Neural progenitor cell (in vitro differentiated cells): Measurements from ENCODE around the gene PFKFB4. TPM values are rescaled to one million over a fixed set of nuclear protein-coding genes. Genes with fewer than 3 reads are reported as not detected.
A peak's percentile ranks its signal among the peaks of the same experiment; 100 is the strongest.

Experiments used
- DNase-seq: peaks from one replicate; pipeline ENCODE4 v3.0.0-alpha.2; 2016; ENCODE audit warnings: low spot score
- H2AFZ ChIP-seq: fragments of 200-600 bp; sonication (generic); replicated peaks from 2 replicates; pipeline ENCODE4 v1.6.1; 2016; ENCODE audit warnings: antibody characterized with exemption
- H3F3A ChIP-seq: fragments of 200-600 bp; sonication (generic); 2 replicates; pipeline ENCODE4 v1.6.1; 2016; ENCODE audit warnings: antibody characterized with exemption, low read depth
- H3K27ac ChIP-seq: fragments of 200-600 bp; sonication (generic); 2 replicates; pipeline ENCODE4 v1.5.1; 2016; ENCODE audit warnings: mild to moderate bottlenecking
- H3K27me3 ChIP-seq: fragments of 200-600 bp; sonication (generic); 2 replicates; pipeline ENCODE4 v1.6.1; 2016; ENCODE audit warnings: mild to moderate bottlenecking, moderate library complexity
- H3K36me3 ChIP-seq: fragments of 200-600 bp; sonication (generic); 2 replicates; pipeline ENCODE4 v1.5.1; 2016
- H3K4me1 ChIP-seq: fragments of 200-600 bp; sonication (generic); 2 replicates; pipeline ENCODE4 v1.6.1; 2016; ENCODE audit warnings: mixed run types
- H3K4me2 ChIP-seq: fragments of 200-600 bp; sonication (generic); 2 replicates; pipeline ENCODE4 v1.6.1; 2016
- H3K4me3 ChIP-seq: fragments of 200-600 bp; sonication (generic); 2 replicates; pipeline ENCODE4 v1.5.1; 2016
- H3K79me2 ChIP-seq: fragments of 200-600 bp; sonication (generic); 2 replicates; pipeline ENCODE4 v1.6.1; 2016; ENCODE audit warnings: low read depth
- H3K9ac ChIP-seq: fragments of 200-600 bp; sonication (generic); 2 replicates; pipeline ENCODE4 v1.6.1; 2016
- H3K9me3 ChIP-seq: fragments of 200-600 bp; sonication (generic); 2 replicates; pipeline ENCODE4 v1.5.1; 2016; ENCODE audit warnings: low read depth
- H4K20me1 ChIP-seq: fragments of 200-600 bp; sonication (generic); 2 replicates; pipeline ENCODE4 v1.6.1; 2016; ENCODE audit warnings: low read depth
- H3K27ac Mint-ChIP-seq: 3 replicates; pipeline ENCODE4 v1.8.0; 2021; ENCODE audit warnings: mixed read lengths
- H3K27me3 Mint-ChIP-seq: 2 replicates; pipeline ENCODE4 v1.8.0; 2022; ENCODE audit warnings: low read depth, mild to moderate bottlenecking, inconsistent platforms, moderate library complexity, mixed read lengths; ENCODE audit not compliant: insufficient read depth
- H3K36me3 Mint-ChIP-seq: 3 replicates; pipeline ENCODE4 v1.8.0; 2021; ENCODE audit warnings: mixed read lengths
- H3K4me1 Mint-ChIP-seq: 3 replicates; pipeline ENCODE4 v1.8.0; 2021; ENCODE audit warnings: mixed read lengths
- H3K4me3 Mint-ChIP-seq: 3 replicates; pipeline ENCODE4 v1.8.0; 2021; ENCODE audit warnings: mild to moderate bottlenecking, moderate library complexity, mixed read lengths
- H3K9me3 Mint-ChIP-seq: 3 replicates; pipeline ENCODE4 v1.8.0; 2020; ENCODE audit warnings: mixed read lengths
- EZH2 ChIP-seq: fragments of 200-600 bp; sonication (generic); IDR thresholded peaks from 2 replicates; pipeline ENCODE4 v1.6.1; 2017; ENCODE audit warnings: antibody characterized with exemption, mild to moderate bottlenecking, moderate library complexity
- EZH2phosphoT487 ChIP-seq: fragments of 200-600 bp; sonication (generic); IDR thresholded peaks from 2 replicates; pipeline ENCODE4 v1.6.1; 2017; ENCODE audit warnings: antibody characterized with exemption
- total RNA-seq: library from RNA; depleted of rRNA; stranded (reverse); fragments of >200 nt; gene quantifications from 2 replicates; pipeline ENCODE4 v1.2.3, GENCODE V29; 2015; ENCODE audit warnings: low replicate concordance
- TF ChIP-seq, protein P1 (sequence below): fragments of 200-600 bp; sonication (generic); IDR thresholded peaks from 2 replicates; pipeline ENCODE4 v1.5.1; 2017; ENCODE audit warnings: antibody characterized with exemption, mild to moderate bottlenecking

PFKFB4 gene
- total RNA-seq, 1 donor from 2014 or later = 59.5 TPM

DNA sequence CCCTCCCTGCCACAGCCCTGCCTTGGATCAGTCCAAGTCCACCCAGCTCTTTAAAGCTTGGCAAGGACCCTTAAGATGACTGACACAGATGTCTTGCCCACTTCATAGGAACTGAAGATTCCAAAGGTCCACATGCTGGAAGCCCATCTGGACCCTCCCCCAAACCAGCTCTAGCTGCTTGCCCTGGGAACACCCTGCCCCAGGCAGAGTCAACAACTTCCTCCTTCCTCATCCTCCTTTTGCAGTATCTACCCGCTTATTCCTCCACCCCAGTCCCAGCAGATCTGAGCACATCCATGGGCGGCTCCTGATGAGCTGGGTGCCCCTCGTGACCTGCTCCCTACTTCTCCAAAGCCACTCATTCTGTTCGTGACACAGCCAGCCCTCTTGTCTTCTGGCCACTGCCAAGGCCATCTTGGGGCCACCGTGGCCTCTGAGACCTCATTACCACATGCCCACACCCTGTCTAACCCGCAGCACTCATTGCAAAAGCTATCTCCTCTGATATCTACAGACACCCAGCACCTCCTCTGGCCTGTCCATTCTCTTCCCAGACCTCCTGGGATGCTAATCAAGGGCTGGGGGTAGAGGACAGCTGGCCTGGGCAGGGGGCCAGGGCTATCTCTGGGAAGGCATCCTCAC lies 2.0 kb upstream of the PFKFB4 start:
- peaks cover 62% of the 10 kb centered on the region for H3K4me1 Mint-ChIP-seq
- Histone ChIP-seq H3K27me3 (no peaks in the 10 kb centered on the region), H3K9me3 (no peaks in the 10 kb centered on the region), H3K9ac (no peak overlapping the region), H3K36me3 (no peaks in the 10 kb centered on the region), H3F3A (peaks cover 28% of the 10 kb centered on the region), H3K4me2 (no peak overlapping the region), H3K79me2 (peaks cover 28% of the 10 kb centered on the region), H2AFZ (no peak overlapping the region), H3K4me1 (peaks cover 49% of the 10 kb centered on the region), H3K27ac (no peak overlapping the region), H3K4me3 (no peak overlapping the region), H4K20me1 (peaks cover 17% of the 10 kb centered on the region)
- TF ChIP-seq EZH2phosphoT487 (no peak), EZH2 (no peak)
- TF ChIP-seq, protein P1, sequence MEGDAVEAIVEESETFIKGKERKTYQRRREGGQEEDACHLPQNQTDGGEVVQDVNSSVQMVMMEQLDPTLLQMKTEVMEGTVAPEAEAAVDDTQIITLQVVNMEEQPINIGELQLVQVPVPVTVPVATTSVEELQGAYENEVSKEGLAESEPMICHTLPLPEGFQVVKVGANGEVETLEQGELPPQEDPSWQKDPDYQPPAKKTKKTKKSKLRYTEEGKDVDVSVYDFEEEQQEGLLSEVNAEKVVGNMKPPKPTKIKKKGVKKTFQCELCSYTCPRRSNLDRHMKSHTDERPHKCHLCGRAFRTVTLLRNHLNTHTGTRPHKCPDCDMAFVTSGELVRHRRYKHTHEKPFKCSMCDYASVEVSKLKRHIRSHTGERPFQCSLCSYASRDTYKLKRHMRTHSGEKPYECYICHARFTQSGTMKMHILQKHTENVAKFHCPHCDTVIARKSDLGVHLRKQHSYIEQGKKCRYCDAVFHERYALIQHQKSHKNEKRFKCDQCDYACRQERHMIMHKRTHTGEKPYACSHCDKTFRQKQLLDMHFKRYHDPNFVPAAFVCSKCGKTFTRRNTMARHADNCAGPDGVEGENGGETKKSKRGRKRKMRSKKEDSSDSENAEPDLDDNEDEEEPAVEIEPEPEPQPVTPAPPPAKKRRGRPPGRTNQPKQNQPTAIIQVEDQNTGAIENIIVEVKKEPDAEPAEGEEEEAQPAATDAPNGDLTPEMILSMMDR = no peak
- H3K4me3 Mint-ChIP-seq = peak overlapping the region; percentile 51
- peaks cover 12% of the 10 kb centered on the region for H3K27me3 Mint-ChIP-seq
- no peak for DNase-seq
- peaks cover 4% of the 10 kb centered on the region for H3K36me3 Mint-ChIP-seq
- H3K9me3 Mint-ChIP-seq = no peaks in the 10 kb centered on the region
- peak overlapping the region; percentile 94 for H3K27ac Mint-ChIP-seq

DNA sequence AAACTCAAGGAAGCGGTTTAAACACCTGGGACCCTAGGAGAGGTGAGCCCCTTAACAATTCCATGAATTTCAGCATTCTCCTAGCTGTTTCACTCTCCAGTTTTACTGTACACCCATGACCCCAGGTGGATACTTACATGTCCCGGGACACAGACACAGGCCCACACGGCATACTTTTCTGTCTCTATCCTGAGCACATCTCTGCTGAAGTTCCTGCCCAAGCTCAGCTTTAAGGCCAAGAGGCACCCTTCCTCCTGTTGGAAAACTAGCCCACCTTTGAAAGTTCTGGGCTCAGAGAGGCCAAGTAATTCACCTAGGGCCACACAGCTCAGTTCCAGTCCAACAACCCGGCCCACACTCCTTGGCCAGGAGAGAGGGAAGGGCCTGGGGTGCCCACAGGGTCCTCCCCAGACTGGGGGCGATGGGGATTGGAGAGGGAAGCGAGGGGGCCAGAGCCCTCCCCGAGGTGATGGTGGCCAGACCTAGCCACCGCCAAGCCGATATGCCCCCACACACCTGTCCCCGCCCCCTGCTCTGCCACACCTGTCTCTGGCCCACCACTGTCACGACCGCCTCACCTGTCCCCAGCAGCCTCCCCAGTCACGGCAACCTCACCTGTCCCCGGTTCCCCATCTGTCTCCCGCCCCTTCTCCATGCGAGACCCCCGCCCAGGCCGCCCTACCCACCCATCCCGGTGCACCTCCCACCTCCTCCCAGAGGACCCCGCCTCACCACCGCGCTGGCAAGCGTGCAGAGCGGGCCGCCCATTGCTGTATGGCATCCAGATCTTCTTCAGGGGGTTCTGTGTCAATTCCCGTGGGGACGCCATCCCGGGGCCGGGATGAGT lies 431 bp downstream of the PFKFB4 start:
- Histone ChIP-seq H3F3A (peaks cover 19% of the 10 kb centered on the region), H3K4me1 (peaks cover 36% of the 10 kb centered on the region), H2AFZ (peak overlapping the region; percentile 37), H4K20me1 (peaks cover 39% of the 10 kb centered on the region), H3K27me3 (no peaks in the 10 kb centered on the region), H3K9ac (peak overlapping the region; percentile 69), H3K4me3 (peak overlapping the region; percentile 85), H3K9me3 (no peaks in the 10 kb centered on the region), H3K4me2 (peak overlapping the region; percentile 90), H3K79me2 (peaks cover 40% of the 10 kb centered on the region), H3K27ac (no peak overlapping the region), H3K36me3 (no peaks in the 10 kb centered on the region)
- TF ChIP-seq EZH2 (no peak), EZH2phosphoT487 (no peak)
- TF ChIP-seq, protein P1 = no peak
- H3K4me1 Mint-ChIP-seq = peaks cover 59% of the 10 kb centered on the region
- H3K36me3 Mint-ChIP-seq = peaks cover 4% of the 10 kb centered on the region
- DNase-seq = no peak
- no peaks in the 10 kb centered on the region for H3K9me3 Mint-ChIP-seq
- H3K27me3 Mint-ChIP-seq = peaks cover 12% of the 10 kb centered on the region
- no peak overlapping the region for H3K27ac Mint-ChIP-seq
- peak overlapping the region; percentile 95 for H3K4me3 Mint-ChIP-seq

DNA sequence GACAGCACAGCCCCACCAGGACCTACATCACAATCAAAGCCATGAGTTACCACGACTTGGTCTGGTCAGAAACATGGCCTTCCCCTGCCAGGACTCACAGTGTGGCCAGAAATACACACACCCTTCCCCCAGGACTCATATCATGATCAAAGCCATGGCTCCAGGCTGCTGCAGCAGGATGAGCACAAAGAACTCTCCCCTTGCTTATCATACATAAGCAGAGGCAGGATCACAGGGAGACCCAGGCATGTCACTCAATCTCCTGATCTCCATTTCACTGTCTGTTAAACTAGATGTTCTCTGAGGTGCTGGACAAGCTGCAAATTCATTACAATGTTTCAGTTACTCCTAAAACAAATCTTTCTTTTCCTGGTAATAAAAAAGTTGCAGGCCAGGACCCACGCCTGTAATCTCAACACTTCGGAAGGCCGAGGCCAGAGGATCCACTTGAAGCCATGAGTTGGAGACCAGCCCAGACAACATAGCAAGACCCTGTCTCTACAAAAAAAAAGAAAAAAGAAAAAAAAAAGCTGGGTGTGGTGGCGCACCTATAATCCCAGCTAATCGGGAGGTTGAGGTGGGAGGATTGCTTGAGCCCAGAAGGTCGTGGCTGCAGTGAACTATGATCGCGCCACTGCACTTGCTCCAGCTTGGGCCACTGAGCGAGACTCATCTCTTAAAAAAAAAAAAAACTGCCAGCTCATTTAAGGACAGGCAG lies 1.2 kb downstream of the PFKFB4 start:
- peak overlapping the region; percentile 85 for H3K4me3 ChIP-seq
- no peak overlapping the region for H3K9ac ChIP-seq

More for the DNA sequence above, 1.2 kb downstream of the PFKFB4 start:
- Histone ChIP-seq H3K36me3 (no peaks in the 10 kb centered on the region), H3K27me3 (no peaks in the 10 kb centered on the region), H3K9me3 (no peaks in the 10 kb centered on the region), H2AFZ (no peak overlapping the region), H3F3A (peaks cover 18% of the 10 kb centered on the region), H3K79me2 (peaks cover 40% of the 10 kb centered on the region), H3K4me1 (peaks cover 29% of the 10 kb centered on the region), H3K4me2 (peak overlapping the region; percentile 90), H4K20me1 (peaks cover 44% of the 10 kb centered on the region), H3K27ac (no peak overlapping the region)
- Mint-ChIP-seq H3K9me3 (no peaks in the 10 kb centered on the region), H3K27me3 (peaks cover 12% of the 10 kb centered on the region), H3K4me1 (peaks cover 57% of the 10 kb centered on the region), H3K27ac (peak overlapping the region; percentile 93), H3K4me3 (peak overlapping the region; percentile 95), H3K36me3 (peaks cover 6% of the 10 kb centered on the region)
- DNase-seq = no peak
- no peak for TF ChIP-seq EZH2phosphoT487
- TF ChIP-seq EZH2 = no peak
- TF ChIP-seq, protein P1 = no peak
